Measurements from ENCODE around the gene CDT1.

The CDT1 gene

DNA sequence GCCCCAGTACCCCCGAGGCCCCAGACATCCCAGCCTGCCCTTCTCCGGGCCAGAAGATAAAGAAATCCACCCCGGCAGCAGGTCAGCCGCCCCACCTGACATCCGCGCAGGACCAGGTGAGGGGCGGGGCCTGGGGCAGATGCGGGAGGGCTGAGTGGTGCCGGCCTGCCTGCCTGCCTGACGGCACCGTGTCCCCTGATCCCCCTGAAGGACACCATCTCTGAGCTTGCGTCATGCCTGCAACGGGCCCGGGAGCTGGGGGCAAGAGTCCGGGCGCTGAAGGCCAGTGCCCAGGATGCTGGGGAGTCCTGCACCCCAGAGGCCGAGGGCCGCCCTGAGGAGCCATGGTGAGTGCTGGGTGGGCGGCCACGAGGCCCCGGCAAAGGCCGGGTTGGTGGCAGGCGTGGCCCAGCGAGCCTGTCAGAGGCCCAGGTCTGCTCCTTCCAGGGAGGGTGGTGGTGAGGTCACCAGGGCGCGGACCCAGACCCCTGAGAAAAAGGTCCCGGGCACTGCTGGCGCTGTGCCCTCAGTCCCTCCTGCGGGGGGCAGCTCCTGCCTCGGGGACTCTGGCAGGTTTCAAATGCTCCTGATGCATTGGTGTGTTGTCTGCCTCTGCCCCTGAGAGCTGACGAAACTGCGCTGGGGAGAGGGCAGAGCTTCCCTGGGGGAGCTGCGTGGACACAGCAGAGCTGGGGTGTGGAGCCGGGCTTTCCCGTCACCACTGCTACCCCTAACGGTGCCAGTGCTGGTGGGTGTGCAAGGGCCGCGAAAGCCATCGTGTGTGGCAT is 1.2 kb downstream of the CDT1 start:
- DNase-seq (ENCODE audit: low read depth in 2 of 2), result no peak

GRCh38 chr16:88805340-88805715 is 1.7 kb downstream of the CDT1 start:
- no peak for DNase-seq (ENCODE audit: low read depth in 2 of 2)

DNA sequence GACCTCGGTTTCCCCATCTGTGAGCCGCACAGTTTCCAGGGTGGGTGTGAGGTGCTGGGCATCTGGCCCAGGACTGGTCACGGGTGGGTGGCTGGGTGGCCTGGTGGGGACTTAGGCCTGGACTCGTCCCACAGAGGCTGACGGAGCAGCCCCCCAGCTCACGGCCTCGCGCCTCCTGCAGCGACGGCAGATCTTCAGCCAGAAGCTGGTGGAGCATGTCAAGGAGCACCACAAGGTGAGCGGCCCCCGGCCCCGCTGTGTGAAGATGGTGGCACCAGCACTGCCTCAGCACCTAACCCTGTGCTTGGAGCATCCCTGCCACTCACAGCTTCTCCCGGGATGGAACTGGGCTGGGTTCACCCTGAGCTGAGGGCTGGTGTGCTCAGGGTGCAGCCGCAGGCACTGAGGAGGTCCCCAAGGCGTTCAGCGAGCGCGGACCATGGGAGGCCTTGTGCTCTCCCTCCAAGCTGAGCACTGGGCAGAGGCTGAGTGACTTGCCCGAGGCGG is 2.4 kb downstream of the CDT1 start:
- no peak for DNase-seq (ENCODE audit: low read depth in 2 of 2)

GRCh38 chr16:88806491-88807111 is 3.0 kb downstream of the CDT1 start:
- no peak for DNase-seq (ENCODE audit: low read depth in 2 of 2)

DNA sequence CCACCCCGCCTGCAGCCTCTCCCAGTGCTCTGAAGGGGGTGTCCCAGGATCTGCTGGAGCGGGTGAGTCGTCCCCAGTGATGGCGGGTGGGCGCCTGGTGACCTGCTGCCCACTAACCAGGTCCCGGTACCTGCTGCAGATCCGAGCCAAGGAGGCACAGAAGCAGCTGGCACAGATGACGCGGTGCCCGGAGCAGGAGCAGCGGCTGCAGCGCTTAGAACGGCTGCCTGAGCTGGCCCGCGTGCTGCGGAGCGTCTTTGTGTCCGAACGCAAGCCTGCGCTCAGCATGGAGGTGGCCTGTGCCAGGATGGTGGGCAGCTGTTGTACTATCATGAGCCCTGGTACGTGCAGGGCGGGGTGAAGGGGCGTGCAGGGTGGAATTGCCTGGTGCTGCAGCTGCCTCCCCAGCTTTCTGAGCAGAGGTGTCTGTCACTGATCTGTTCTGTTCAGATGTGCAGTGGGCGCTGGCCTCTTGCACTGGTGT is 3.6 kb downstream of the CDT1 start:
- DNase-seq (ENCODE audit: low read depth in 2 of 2), result no peak

GRCh38 chr16:88807626-88808453 is 4.3 kb downstream of the CDT1 start:
- DNase-seq (ENCODE audit: low read depth in 2 of 2), result no peak

DNA sequence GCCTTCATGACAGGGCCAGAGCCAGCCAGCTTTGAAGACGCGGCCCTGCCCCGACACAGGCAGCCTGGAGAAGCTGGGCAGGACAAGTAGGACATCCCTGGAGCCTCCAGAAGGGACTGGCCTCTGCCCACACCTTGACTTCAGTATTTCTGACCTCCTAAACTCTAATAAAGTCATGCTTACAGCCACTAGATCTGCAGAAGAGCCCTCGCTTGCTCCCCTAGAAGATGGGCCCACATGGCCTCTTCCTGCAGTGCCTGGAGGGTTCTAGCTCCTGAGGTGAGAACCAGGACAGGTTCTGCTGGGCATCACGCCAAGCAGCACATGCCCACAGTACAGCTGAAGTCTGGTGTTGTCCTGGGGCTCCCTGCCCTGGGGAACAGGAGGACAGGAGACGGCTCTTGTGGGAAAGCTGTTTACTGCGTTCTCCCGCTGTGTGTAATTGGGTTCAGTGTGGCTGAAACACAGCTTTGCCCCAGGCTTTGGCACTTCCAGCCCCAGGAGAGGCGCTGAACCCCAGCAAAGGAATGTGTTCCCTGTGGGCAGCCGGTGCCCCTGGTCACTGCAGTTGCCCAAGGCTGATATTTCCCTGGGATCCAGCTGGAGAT is 5.6 kb downstream of the CDT1 start:
- DNase-seq (ENCODE audit: low read depth in 2 of 2), result no peak

DNA sequence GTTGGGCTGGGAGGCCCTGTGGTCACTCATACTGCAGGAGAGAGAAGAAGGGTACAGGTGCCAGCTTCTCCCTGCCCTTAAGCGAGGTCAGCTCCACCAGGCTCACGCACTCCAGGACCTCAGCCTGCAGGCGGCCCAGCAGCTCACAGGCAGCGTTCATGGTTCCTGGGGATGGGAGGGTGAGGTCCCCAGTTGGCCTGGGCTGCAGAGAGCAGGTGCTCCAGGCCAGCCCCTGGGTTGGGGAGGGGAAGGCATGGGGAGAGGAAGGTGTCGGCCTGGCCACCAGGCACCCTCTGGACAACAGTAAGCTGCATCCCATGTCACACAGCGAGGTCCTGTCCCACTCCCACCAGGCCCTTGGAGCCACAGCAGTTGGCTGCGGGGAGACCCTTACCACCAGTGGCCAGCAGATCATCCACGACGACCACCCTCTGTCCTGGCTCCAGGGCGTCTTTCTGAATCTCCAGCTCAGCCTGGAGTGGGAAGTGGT is 6.1 kb downstream of the CDT1 start:
- DNase-seq (ENCODE audit: low read depth in 2 of 2), result no peak

DNA sequence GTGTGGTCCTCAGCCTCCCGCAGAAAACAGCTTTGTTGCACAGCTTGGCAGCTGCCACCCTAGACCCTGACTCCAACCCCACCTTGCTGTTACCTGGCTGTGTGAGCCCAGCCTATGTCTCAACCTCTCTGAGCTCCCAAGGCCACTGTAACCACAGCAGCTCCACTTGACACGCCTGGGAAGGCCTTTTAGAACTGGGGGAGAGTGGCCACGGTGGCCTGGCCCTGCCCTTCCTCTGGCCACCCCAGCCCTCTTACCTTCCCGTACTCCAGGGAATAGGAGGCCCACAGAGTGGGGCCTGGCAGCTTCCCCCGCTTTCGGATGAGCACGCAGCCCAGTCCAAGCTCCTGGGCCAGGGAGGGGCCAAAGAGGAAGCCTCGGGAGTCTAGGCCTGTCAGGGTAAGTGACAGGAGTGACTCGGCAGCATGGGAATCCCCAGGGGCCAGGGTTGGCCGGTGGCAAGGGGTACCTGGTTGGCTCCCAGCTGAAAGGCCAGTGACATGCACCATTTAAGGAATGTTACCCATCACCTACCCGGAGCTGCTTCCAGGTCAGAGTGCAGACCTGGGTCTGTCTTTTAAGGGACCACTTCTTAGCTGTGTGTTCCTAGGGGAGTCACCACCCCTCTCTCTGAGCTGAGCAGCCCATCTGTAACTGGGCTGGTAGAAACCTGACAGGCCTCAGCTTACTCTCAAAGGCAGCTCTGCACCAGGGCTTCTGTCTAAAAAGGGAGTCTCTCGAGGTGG is 6.8 kb downstream of the CDT1 start:
- no peak for DNase-seq (ENCODE audit: low read depth in 2 of 2)

- DNase-seq (ENCODE audit: low read depth in 2 of 2), result peak; percentile 41 to 44
Observed at GRCh38 chr16:88810912-88811768, 7.6 kb downstream of the CDT1 start.

DNA sequence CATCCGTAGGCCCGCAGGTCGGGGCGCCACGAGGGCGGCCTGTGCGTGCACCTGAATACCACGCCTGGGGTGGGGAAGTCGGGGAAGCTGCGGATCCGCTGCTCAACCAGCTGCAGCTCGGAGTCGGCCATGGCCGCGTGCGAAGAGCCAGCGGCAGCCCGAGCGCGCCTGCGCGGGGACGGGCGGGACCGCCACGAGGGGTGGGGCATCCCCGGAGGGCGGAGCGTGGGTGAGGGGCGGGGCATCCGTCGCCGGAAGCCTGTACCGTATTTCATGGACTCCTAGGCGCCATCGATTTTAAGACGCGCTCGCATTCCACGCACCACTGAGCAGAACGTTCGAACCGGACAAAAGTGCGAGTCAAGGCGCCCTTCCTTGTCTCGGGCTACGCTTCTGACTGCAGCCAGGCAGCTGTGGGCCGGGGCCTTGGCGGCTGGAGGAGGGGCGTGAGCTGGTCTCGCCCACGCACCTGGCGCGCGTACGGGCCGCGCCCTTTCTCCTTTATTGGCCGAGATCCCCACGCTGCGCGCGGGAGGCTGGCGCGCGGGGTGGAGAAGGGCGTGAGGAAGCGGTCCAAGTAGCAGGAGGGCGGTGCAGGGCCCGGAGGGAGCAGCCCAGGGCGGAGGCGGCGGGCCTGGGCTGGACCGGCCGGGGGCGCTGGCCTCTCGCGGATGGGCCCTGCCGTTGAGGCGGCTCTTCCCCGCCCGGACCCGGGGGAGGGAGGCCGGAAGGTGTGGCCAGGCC is 8.4 kb downstream of the CDT1 start, which contains the start of gene APRT:
TSS of gene APRT (minus strand) at position 160 of the 744 bp plus-strand sequence. CDS start at position 131, 29 bp downstream.
- peak; percentile 93 to 96 for DNase-seq (ENCODE audit: low read depth in 2 of 2)

DNA sequence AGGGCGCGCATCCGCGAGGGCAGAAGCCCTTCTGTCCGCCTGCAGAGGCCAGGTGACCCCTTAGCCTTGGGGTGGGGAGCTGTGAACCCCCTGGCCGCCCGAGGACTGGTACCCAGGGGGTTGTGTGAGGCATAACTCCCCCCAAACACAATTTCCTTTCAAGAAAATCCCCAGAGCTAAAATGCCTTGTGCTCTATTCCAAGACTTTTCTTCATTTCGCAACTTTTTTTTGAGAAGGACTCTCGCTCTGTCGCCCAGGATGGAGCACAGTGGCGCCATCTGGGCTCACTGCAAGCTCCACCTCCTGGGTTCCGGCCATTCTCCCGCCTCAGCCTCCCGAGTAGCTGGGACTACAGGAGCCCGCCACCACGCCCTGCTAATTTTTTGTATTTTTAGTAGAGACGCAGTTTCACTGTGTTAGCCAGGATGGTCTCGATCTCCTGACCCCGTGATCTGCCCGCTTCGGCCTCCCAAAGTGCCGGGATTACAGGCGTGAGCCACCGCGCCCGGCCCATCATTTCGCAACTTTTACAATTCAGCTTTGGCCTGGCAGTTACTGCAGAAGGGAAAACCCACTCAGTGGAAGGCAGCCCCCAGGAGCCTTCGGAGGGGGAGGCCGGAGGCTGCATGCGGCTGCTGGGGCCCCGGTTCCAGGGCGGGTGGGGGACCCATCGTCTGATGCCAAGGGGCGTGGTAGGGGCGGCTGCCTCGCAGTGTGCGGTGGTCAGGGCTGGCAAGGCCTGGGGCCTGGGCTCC is 9.1 kb downstream of the CDT1 start:
- DNase-seq (ENCODE audit: low read depth in 2 of 2), result no peak

- no peak for DNase-seq (ENCODE audit: low read depth in 2 of 2)
Observed at GRCh38 chr16:88813269-88814143, 9.9 kb downstream of the CDT1 start.

DNA sequence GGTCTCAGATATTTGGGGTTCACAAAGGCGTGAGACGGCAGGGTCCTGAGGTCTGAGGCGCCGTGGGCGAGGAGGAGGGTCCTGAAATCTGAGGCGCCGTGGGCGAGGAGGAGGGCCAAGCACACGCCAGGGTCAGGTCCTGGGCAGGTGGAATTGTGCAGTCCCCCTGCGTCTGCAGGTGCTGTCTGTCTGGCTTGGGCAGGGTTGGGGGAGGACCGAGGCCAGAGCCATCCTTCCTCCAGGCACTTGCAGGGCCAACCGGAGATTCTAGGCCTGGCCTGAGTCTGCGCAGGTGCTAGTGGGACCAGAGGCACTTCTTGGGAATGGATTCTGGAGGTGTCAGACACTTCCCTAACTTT is 10.5 kb downstream of the CDT1 start:
- no peak for DNase-seq (ENCODE audit: low read depth in 2 of 2)

- no peak for DNase-seq (ENCODE audit: low read depth in 2 of 2)
Observed at GRCh38 chr16:88815227-88815626, 11.6 kb downstream of the CDT1 start.

DNA sequence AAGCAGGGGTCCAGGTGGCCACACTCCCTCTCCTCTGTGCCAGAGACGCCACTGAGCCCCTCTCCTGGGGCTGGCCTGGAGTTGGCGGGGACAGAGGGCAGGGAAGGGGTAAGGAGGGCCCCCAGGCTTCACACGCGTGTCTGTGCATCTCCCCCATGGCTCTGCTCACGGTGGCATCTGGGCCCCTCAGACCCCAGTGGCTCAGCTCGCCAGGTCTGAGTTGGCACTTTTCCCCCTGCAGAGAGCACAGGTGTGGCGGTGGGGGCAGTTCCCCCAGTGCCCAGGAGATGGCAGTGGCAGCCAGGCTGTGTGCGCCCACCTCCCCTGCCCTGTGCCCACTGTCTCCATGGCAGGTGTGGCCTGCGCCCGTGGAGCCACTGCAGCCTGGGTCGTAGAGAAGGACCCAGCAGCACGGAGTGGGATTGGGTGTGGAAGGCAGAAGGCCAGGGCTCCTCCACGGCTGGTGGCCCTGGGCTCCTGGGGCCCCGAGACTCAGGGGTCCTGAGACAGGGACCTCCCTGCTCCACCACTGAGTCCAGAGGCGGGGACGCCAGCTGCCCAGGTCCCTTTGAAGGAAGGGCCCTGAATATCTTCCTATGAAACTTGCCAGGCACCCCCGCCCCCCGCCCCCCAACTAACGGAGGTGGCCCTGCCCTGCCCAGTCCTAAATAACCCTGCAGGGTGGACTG is 12.5 kb downstream of the CDT1 start:
- peak in 1 of 2 donors; percentile 27 for DNase-seq (ENCODE audit: low read depth in 2 of 2)

All from activated CD8-positive, alpha-beta memory T cell treated with anti-CD3 and anti-CD28 coated beads for 4 hours (primary cell).